DMS153 treated with DMSO at 0.1 percent for 48 hours (cell line): ENCODE data around the gene PSMD3.
A peak's percentile ranks its signal among the peaks of the same experiment; 100 is the strongest.
"Not testable (repeated sequence)": the region's sequence is repeated elsewhere in the genome, so short reads cannot be mapped to it uniquely, and the experiment has no call there.

Source experiments
- DNase-seq: peaks from one replicate; lab custom pipeline; 2025; ENCODE audit not compliant: unreplicated experiment; lab: John Stamatoyannopoulos, UW

The PSMD3 gene

DNA sequence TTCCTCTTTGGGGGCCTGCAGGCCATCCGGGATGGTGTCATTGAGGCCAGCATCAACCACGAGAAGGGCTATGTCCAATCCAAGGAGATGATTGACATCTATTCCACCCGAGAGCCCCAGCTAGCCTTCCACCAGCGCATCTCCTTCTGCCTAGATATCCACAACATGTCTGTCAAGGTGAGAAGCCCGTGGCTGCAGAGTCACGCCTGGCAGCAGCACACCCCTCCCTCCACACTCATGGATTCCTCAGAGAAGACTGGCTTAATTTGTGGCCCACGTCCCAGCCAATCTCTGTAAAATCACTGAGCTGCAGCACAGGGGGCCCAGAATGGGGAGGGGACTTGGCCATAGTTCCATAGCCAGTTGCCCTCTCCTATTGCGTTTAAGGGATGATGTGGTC, 15.6 kb downstream of the PSMD3 start:
- DNase-seq, result no peak

DNA sequence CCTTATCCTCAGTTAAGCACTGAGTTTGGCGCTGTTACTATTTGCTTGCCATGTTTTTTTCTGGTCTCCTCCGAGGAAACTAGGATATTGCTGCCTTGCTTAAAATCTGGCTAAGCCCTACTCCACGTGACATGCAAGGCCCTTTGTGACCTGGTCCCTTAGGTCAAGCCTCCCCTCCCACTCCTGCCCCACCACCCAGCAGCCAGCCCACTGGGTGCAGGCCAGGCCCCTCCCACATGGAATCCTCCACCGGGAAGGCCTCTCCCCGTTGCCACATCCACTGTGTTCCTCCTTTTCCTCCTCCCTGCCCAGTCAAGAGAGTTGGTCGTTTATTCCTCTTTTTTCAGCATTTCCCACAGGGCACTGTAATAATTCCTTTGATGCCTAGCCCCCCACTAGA, 16.2 kb downstream of the PSMD3 start:
- no peak for DNase-seq

DNA sequence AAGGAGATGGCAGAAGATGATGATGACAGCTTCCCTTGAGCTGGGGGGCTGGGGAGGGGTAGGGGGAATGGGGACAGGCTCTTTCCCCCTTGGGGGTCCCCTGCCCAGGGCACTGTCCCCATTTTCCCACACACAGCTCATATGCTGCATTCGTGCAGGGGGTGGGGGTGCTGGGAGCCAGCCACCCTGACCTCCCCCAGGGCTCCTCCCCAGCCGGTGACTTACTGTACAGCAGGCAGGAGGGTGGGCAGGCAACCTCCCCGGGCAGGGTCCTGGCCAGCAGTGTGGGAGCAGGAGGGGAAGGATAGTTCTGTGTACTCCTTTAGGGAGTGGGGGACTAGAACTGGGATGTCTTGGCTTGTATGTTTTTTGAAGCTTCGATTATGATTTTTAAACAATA, 16.9 kb downstream of the PSMD3 start:
- no peak for DNase-seq

DNA sequence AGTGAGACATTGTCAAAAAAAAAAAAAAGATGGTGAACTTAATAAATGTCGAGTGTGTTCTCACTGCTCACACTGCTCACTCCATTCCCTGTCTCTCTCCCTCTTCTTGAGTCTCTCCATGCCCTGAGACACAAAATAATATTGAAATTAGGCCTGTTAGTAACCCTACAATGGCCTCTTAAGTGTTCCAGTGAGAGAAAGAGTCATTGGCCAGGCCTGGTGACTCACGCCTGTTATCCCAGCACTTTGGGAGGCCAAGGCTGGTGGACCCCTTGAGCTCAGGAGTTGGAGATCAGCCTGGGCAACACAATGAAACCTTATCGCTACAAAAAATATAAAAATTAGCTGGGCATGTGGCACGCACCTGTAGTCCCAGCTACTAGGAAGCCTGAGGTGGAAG, 18.5 kb downstream of the PSMD3 start:
- no peak for DNase-seq

GRCh38 chr17:40000161-40000560, 19.6 kb downstream of the PSMD3 start:
- no peak for DNase-seq

GRCh38 chr17:40001335-40001734, 20.7 kb downstream of the PSMD3 start:
- not testable (repeated sequence) for DNase-seq

GRCh38 chr17:40004072-40004471, 23.5 kb downstream of the PSMD3 start:
- DNase-seq, result no peak

DNA sequence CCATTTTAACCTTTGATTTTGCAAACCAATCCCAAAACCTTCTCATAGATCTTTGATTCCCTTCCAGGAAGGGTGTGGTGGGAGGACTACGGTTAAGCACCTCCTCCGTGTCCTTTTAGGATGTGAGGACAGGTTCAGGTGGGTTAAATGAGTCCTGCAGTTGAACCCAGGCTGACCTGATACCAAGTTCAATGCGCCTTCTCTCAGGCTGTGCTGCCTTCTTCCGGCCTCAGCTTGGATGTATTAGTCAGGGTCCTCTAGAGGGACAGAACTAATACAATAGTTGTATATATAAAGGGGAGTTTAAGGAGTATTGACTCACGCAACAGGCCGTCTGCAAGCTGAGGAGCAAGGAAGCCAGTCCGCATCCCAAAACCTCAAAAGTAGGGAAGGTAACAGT, 24.1 kb downstream of the PSMD3 start:
- no peak for DNase-seq

- no peak for DNase-seq
These were observed 24.9 kb downstream of the PSMD3 start for GRCh38 chr17:40005520-40005919.

DNA sequence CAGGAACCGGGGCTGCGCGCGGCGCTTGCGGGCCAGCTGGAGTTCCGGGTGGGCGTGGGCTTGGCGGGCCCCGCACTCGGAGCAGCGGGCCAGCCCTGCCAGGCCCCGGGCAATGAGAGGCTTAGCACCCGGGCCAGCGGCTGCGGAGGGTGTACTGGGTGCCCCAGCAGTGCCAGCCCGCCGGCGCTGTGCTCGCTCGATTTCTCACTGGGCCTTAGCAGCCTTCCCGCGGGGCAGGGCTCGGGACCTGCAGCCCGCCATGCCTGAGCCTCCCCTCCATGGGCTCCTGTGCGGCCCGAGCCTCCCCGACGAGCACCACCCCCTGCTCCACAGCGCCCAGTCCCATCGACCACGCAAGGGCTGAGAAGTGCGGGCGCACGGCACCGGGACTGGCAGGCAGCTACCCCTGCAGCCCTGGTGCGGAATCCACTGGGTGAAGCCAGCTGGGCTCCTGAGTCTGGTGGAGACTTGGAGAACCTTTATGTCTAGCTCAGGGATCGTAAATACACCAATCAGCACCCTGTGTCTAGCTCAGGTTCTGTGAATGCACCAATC, 30.4 kb downstream of the PSMD3 start:
- not testable (repeated sequence) for DNase-seq

DNA sequence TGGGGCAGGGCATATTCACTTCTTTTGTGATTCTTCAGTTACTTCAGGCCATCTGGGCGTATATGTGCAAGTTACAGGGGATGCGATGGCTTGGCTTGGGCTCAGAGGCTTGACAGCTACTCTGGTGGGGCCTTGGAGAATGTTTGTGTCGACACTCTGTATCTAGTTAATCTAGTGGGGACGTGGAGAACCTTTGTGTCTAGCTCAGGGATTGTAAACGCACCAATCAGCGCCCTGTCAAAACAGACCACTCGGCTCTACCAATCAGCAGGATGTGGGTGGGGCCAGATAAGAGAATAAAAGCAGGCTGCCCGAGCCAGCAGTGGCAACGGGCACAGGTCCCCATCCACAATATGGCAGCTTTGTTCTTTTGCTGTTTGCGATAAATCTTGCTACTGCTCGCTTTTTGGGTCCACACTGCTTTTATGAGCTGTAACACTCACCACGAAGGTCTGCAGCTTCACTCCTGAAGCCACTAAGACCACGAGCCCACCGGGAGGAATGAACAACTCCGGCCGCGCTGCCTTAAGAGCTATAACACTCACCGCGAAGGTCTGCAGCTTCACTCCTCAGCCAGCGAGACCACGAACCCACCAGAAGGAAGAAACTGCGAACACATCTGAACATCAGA, 31.5 kb downstream of the PSMD3 start:
- DNase-seq, result not testable (repeated sequence)

DNA sequence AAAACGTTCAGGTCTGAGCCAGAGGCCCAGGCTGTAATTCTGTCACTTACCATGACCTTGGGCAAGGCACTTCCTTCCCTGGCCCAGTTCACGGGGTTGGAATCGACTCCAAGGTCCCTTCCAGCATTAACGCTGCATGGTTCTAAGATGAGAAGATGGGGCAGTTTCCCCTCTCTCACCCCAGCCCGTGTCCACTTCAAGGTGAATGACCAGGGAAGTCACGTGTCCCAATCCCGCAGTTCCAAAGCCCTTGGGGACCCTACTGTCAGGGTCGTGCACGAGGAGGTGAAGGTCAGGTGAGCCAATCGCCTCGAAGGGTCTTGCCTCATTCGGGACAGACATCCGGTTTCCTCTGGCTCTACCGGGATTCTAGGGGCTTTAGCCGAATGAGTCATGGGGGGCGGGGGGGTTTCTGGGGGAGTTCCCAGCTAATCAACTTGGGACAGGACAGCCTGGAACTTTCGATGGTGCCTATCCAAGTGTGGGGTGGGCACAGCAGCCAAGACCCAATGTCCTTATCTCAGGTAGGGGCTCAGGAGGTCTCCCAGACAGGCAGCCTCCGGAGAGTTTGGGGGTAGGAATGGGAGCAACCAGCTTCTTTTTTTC, 33.9 kb downstream of the PSMD3 start:
- DNase-seq, result no peak

GRCh38 chr17:40015005-40015997, 34.7 kb downstream of the PSMD3 start, which contains the start of gene CSF3:
TSS of gene CSF3 (plus strand) at chr17:40015440. CDS start at chr17:40015475, 35 bp downstream.
- DNase-seq, result peak; percentile 15

DNA sequence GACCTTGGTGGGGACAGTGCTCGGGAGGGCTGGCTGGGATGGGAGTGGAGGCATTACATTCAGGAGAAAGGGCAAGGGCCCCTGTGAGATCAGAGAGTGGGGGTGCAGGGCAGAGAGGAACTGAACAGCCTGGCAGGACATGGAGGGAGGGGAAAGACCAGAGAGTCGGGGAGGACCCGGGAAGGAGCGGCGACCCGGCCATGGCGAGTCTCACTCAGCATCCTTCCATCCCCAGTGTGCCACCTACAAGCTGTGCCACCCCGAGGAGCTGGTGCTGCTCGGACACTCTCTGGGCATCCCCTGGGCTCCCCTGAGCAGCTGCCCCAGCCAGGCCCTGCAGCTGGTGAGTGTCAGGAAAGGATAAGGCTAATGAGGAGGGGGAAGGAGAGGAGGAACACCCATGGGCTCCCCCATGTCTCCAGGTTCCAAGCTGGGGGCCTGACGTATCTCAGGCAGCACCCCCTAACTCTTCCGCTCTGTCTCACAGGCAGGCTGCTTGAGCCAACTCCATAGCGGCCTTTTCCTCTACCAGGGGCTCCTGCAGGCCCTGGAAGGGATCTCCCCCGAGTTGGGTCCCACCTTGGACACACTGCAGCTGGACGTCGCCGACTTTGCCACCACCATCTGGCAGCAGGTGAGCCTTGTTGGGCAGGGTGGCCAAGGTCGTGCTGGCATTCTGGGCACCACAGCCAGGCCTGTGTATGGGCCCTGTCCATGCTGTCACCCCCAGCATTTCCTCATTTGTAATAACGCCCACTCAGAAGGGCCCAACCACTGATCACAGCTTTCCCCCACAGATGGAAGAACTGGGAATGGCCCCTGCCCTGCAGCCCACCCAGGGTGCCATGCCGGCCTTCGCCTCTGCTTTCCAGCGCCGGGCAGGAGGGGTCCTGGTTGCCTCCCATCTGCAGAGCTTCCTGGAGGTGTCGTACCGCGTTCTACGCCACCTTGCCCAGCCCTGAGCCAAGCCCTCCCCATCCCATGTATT, 35.7 kb downstream of the PSMD3 start:
- DNase-seq, result no peak

DNA sequence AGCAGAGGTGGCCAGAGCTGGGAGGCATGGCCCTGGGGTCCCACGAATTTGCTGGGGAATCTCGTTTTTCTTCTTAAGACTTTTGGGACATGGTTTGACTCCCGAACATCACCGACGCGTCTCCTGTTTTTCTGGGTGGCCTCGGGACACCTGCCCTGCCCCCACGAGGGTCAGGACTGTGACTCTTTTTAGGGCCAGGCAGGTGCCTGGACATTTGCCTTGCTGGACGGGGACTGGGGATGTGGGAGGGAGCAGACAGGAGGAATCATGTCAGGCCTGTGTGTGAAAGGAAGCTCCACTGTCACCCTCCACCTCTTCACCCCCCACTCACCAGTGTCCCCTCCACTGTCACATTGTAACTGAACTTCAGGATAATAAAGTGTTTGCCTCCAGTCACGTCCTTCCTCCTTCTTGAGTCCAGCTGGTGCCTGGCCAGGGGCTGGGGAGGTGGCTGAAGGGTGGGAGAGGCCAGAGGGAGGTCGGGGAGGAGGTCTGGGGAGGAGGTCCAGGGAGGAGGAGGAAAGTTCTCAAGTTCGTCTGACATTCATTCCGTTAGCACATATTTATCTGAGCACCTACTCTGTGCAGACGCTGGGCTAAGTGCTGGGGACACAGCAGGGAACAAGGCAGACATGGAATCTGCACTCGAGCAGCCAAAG, 36.9 kb downstream of the PSMD3 start:
- DNase-seq, result no peak

- DNase-seq, result no peak
These were observed 37.9 kb downstream of the PSMD3 start for GRCh38 chr17:40018211-40019121.

- no peak for DNase-seq
These were observed 38.8 kb downstream of the PSMD3 start for GRCh38 chr17:40019140-40019991.

- no peak for DNase-seq
These were observed 39.5 kb downstream of the PSMD3 start for GRCh38 chr17:40020146-40020545.
